Mucosa of descending colon (tissue), 3 donors: ENCODE data around the gene TAC4. TPM values are rescaled to one million over a fixed set of nuclear protein-coding genes. Genes with fewer than 3 reads are reported as not detected.
A peak's percentile ranks its signal among the peaks of the same experiment; 100 is the strongest.

Experiments used
- ATAC-seq: fragments of 200-7000 bp; cut with Tn5 transposase; one replicate; pipeline ENCODE4 v1.9.1; 2020; ENCODE audit warnings: mild to moderate bottlenecking, moderate library complexity
- DNase-seq, 3 donors: peaks; one replicate each; pipeline ENCODE4 v3.0.0-alpha.2; 2020
- H3K36me3 ChIP-seq: fragments of 200-600 bp; one replicate; pipeline ENCODE4 v1.8.0; 2021; ENCODE audit warnings: low read depth, mild to moderate bottlenecking
- H3K4me1 ChIP-seq: fragments of 200-600 bp; one replicate; pipeline ENCODE4 v1.8.0; 2021; ENCODE audit warnings: low read depth, mild to moderate bottlenecking
- H3K4me3 ChIP-seq: fragments of 200-600 bp; one replicate; pipeline ENCODE4 v1.8.0; 2021; ENCODE audit warnings: mild to moderate bottlenecking
- H3K9me3 ChIP-seq: fragments of 200-600 bp; one replicate; pipeline ENCODE4 v1.8.0; 2021; ENCODE audit warnings: mild to moderate bottlenecking
- CTCF ChIP-seq: fragments of 200-600 bp; IDR thresholded peaks from one replicate; pipeline ENCODE4 v1.8.0; 2022; ENCODE audit warnings: antibody characterized with exemption, mild to moderate bottlenecking
- intact Hi-C, 2 donors: fragments of 100-400 bp; cut with DNase I in 1 of 2; cut with micrococcal nuclease in 1 of 2; formaldehyde crosslinking; loops; one replicate each; pipeline versions ENCODE4 v1.11.0 to v1.11.1; 2022; cut with DNase I, micrococcal nuclease
- total RNA-seq, 3 donors: library from RNA; stranded (reverse); fragmentation: NEBNext Ultra II Directional in 2 of 3; extraction: Animal tissue kit (Norgen Biotek cat#: 25700) in 2 of 3; gene quantifications; one replicate each; pipeline versions ENCODE4 v1.2.1 to v1.2.4, GENCODE V29; 2021 to 2023
- donor health status: DM: no; HTN: no; CAD: no; lungs with moderate emphysema.
- donor health status: DM: no; HTN: no; CAD: no.
- donor health status: DM: no; HTN: yes; CAD: no.

TAC4 gene
- total RNA-seq, 3 donors from 2014 or later: not detected

DNA sequence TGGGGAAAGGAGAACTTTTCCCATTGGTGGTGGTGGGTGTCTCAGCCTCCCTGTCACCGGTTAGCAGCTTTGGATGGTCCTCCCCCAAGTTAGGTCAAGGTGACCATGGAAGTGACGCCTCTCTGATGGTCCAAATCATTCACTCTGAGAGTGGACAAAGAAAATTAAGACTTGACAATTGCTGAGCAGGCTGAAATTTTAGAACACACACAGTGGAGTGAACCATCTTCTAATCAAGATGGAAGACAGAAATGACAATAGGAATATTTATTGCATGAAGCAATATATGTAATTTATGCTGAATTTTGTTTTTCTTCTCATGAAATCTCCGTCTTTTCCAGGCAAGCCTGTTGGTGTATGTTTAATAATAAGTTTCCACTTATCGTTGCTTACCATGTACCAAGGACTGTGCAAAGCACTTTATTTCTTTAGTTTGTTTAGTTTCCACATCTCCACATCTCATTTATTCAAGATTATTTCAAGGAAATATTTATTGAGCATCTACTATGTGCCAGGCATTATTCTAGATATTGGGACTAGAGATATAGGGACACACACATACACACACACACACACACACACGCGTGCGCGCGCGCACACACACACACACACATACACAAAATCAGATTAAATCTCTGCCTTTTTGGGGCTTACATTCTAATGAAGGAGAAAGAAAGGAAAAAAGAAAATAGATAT lies 44.0 kb upstream of the TAC4 start:
- no peak for DNase-seq
- Histone ChIP-seq H3K4me3 (no peak overlapping the region), H3K9me3 (no peaks in the 10 kb centered on the region), H3K4me1 (no peaks in the 10 kb centered on the region), H3K36me3 (no peaks in the 10 kb centered on the region)
- no peak for TF ChIP-seq CTCF
- no peak for ATAC-seq
- intact Hi-C loops: no loop called here

DNA sequence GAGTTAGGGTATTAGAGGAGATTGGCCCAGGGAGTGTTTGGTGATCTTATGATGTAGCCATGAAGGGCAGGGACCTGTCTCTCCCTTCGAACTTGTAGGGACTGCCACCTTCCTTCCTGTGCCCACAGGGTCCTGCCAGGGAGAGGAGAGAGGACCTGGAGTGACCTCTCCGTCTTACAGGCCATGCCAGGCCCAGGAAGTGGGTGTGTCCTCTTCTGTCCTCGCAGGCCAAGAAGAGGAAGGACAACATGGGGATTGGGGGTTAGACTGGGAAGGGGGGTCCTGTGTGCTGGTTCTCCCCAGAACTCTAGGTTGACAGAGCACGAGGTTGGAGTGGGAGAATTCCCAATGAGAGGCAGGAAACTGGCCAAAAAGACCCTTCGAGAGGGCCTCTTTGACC lies 43.4 kb upstream of the TAC4 start:
- intact Hi-C loops: no loop called here
- Histone ChIP-seq H3K4me3 (no peak overlapping the region), H3K4me1 (no peaks in the 10 kb centered on the region), H3K36me3 (no peaks in the 10 kb centered on the region), H3K9me3 (no peaks in the 10 kb centered on the region)
- no peak for TF ChIP-seq CTCF
- ATAC-seq: no peak
- no peak for DNase-seq

DNA sequence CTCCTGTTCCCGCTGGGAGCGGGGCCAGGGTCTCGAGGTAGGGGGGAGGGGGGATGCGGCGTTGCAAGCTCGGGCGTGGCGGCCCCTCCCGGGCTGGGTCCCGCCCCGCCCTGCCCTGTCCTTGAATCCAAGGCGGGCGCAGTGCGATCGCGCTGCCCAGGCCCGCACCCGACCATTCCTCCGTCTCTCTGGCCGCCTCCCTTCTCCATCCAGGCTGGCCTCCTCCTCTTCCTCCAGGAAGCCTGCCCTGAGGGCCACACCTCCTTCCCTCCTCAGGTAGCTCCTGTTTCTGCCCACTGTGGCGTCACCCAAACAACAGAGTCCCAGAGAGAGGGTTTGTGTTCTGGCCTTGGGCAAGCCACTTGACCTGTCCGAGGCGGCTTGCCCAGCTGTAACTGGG lies 43.0 kb upstream of the TAC4 start:
- no peaks in the 10 kb centered on the region for H3K36me3 ChIP-seq
- ATAC-seq: peak; percentile 23
- H3K9me3 ChIP-seq: no peaks in the 10 kb centered on the region
- DNase-seq: no peak
- intact Hi-C loops: no loop called here
- no peaks in the 10 kb centered on the region for H3K4me1 ChIP-seq
- TF ChIP-seq CTCF: no peak
- no peak overlapping the region for H3K4me3 ChIP-seq

GRCh38 chr17:49890077-49890821 lies 42.4 kb upstream of the TAC4 start:
- ATAC-seq (no peak), DNase-seq (no peak)
- no peaks in the 10 kb centered on the region for H3K9me3 ChIP-seq
- H3K4me1 ChIP-seq: no peaks in the 10 kb centered on the region
- no peak overlapping the region for H3K4me3 ChIP-seq
- no peak for TF ChIP-seq CTCF
- no peaks in the 10 kb centered on the region for H3K36me3 ChIP-seq
- intact Hi-C loops: no loop called here

- Histone ChIP-seq H3K36me3 (no peaks in the 10 kb centered on the region), H3K4me1 (no peaks in the 10 kb centered on the region), H3K9me3 (no peaks in the 10 kb centered on the region), H3K4me3 (no peak overlapping the region)
- intact Hi-C loops: no loop called here
- DNase-seq (no peak), ATAC-seq (no peak)
- no peak for TF ChIP-seq CTCF
Measured at GRCh38 chr17:49889500-49889899, 41.6 kb upstream of the TAC4 start.
